ENCODE data around the gene SLF2. TPM values are rescaled to one million over a fixed set of nuclear protein-coding genes. Genes with fewer than 3 reads are reported as not detected.
A peak's percentile ranks its signal among the peaks of the same experiment; 100 is the strongest.

Gene SLF2
- total and polyA plus RNA-seq, 2 of the 13 experiments (the other 11 are each of a cell fraction or from before 2014, with no cell fraction given) = 12.2 to 48.1 TPM

DNA sequence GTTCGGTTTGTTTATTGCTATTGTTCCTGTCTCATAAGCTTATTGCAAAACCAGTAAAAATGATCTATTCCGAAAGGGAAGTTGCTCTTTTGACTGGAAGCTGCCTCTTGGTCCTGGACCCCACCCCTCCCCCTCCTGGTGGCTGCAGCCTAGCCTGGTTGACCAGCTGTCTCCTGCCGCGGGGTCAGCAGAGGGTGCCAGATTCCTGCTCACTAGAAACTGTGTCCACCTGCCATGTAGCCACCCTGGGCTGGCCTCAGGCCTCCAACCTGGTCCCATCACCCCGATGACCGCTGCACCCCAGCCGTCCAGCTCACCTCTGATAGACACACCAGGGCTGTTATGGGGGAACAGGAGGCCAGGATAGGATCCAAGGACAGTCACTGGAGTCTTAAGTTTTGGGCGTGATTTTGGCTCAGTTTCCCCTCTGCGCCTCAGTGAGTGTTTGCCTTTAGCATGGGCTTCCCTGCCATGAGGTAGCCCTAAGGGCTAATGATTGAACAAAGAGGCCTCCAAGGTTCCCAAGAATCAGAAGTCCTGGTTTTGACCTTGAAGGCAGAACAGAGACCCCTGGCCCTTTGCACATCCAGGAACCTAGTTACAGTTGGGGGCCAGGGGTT lies 32.9 kb upstream of the SLF2 start (continued):
- TF ChIP-seq ZNF761 (CRISPR knock-in tag; conservative IDR thresholded peaks at IDR 0.05) = 0 out of 2 replicates have a peak, but pooled peaks have one; percentile 20
- TF ChIP-seq LCORL (IDR thresholded peaks at IDR 0.05) = no peak
- TF ChIP-seq LCORL (CRISPR knock-in tag; IDR thresholded peaks at IDR 0.05) = peak; percentile 51; the same call in 1 of the 2 replicates
- no peak for TF ChIP-seq NAIF1 (CRISPR knock-in tag; IDR thresholded peaks at IDR 0.05; ENCODE audit: borderline replicate concordance)
- TF ChIP-seq ERF (CRISPR knock-in tag; IDR thresholded peaks at IDR 0.05) = peak; percentile 52; the same call in 1 of the 2 replicates
- TF ChIP-seq, protein P1, sequence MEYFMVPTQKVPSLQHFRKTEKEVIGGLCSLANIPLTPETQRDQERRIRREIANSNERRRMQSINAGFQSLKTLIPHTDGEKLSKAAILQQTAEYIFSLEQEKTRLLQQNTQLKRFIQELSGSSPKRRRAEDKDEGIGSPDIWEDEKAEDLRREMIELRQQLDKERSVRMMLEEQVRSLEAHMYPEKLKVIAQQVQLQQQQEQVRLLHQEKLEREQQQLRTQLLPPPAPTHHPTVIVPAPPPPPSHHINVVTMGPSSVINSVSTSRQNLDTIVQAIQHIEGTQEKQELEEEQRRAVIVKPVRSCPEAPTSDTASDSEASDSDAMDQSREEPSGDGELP (IDR thresholded peaks at IDR 0.05; ENCODE audit: borderline replicate concordance, low read depth) = peak; percentile 95
- TF ChIP-seq FOXK1 (CRISPR knock-in tag; IDR thresholded peaks at IDR 0.05; ENCODE audit: borderline replicate concordance, low read depth) = peak; percentile 25; the same call in 1 of the 2 replicates
- no peak for TF ChIP-seq PLRG1 (conservative IDR thresholded peaks at IDR 0.05)
- TF ChIP-seq ZNF264 (CRISPR knock-in tag; IDR thresholded peaks at IDR 0.05) = no peak
- TF ChIP-seq DPF2 (CRISPR knock-in tag; IDR thresholded peaks at IDR 0.05; ENCODE audit: borderline replicate concordance, low read depth) = no peak
- TF ChIP-seq HDAC2 (CRISPR knock-in tag; IDR thresholded peaks at IDR 0.05) = no peak
- TF ChIP-seq RELA (CRISPR knock-in tag; IDR thresholded peaks at IDR 0.05) = no peak
- peak; percentile 65; the same call in 1 of the 2 replicates for TF ChIP-seq ZFP41 (CRISPR knock-in tag; IDR thresholded peaks at IDR 0.05; ENCODE audit: borderline replicate concordance)
- TF ChIP-seq ARNT2 (CRISPR knock-in tag; IDR thresholded peaks at IDR 0.05; ENCODE audit: low read depth) = no peak
- TF ChIP-seq, protein P2, sequence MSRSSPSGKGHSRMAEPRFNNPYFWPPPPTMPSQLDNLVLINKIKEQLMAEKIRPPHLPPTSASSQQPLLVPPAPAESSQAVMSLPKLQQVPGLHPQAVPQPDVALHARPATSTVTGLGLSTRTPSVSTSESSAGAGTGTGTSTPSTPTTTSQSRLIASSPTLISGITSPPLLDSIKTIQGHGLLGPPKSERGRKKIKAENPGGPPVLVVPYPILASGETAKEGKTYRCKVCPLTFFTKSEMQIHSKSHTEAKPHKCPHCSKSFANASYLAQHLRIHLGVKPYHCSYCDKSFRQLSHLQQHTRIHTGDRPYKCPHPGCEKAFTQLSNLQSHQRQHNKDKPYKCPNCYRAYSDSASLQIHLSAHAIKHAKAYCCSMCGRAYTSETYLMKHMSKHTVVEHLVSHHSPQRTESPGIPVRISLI (CRISPR knock-in tag; IDR thresholded peaks at IDR 0.05; ENCODE audit: borderline replicate concordance) = no peak; the same call in 1 of the 2 replicates
- TF ChIP-seq BRF2 (CRISPR knock-in tag; IDR thresholded peaks at IDR 0.05) = no peak
- TF ChIP-seq ZNF572 (CRISPR knock-in tag; IDR thresholded peaks at IDR 0.05) = no peak
- TF ChIP-seq FOXM1 (CRISPR knock-in tag; IDR thresholded peaks at IDR 0.05) = no peak
- TF ChIP-seq PCBP2 (optimal IDR thresholded peaks at IDR 0.05; ENCODE audit: low read depth, low read length, poor library complexity, severe bottlenecking) = no peak

Data from HepG2 (cell line).